HepG2 (cell line): ENCODE data around the gene NELL2. TPM values are rescaled to one million over a fixed set of nuclear protein-coding genes. Genes with fewer than 3 reads are reported as not detected.
A peak's percentile ranks its signal among the peaks of the same experiment; 100 is the strongest.

Experiments
- CAMTA2 ChIP-seq: sonication (generic); formaldehyde crosslinking; IDR thresholded peaks from 2 replicates; pipeline ENCODE4 v1.4.0; 2020; ENCODE audit warnings: mild to moderate bottlenecking, missing genetic modification reagents, borderline replicate concordance
- CHD4 ChIP-seq: fragments of 200-600 bp; sonication (generic); IDR thresholded peaks from 2 replicates; pipeline ENCODE4 v1.7.0; 2017; ENCODE audit warnings: mild to moderate bottlenecking, low read length, borderline replicate concordance
- EZH2 ChIP-seq: conservative IDR thresholded peaks from 2 replicates; pipeline ENCODE4 v1.6.1; 2012; ENCODE audit warnings: mild to moderate bottlenecking, low read depth, low read length, moderate library complexity
- HNRNPK ChIP-seq: fragments of 200-400 bp; formaldehyde crosslinking; IDR thresholded peaks from 2 replicates; pipeline ENCODE4 v1.6.1; 2018; ENCODE audit warnings: low read length, low read depth, moderate library complexity, mild to moderate bottlenecking; ENCODE audit not compliant: poor library complexity, severe bottlenecking
- MIER2 ChIP-seq: IDR thresholded peaks from 2 replicates; pipeline ENCODE4 v1.6.1; 2016; ENCODE audit warnings: missing biosample characterization, missing genetic modification reagents
- ZBTB21 ChIP-seq: sonication (generic); formaldehyde crosslinking; IDR thresholded peaks from 2 replicates; pipeline ENCODE4 v1.4.0; 2020; ENCODE audit warnings: missing genetic modification reagents
- ZNF367 ChIP-seq: sonication (generic); formaldehyde crosslinking; IDR thresholded peaks from 2 replicates; pipeline ENCODE4 v1.4.0; 2020; ENCODE audit warnings: missing genetic modification reagents, borderline replicate concordance
- ZNF615 ChIP-seq: sonication (generic); formaldehyde crosslinking; IDR thresholded peaks from 2 replicates; pipeline ENCODE4 v1.5.0; 2020; ENCODE audit warnings: mild to moderate bottlenecking, missing genetic modification reagents, borderline replicate concordance
- ZNF672 ChIP-seq: sonication (generic); formaldehyde crosslinking; IDR thresholded peaks from 2 replicates; pipeline ENCODE4 v1.8.1; 2022; ENCODE audit warnings: missing genetic modification reagents
- ZSCAN12 ChIP-seq: sonication (generic); formaldehyde crosslinking; IDR thresholded peaks from 2 replicates; pipeline ENCODE4 v1.9.0; 2021; ENCODE audit warnings: mild to moderate bottlenecking, missing genetic modification reagents
- ZSCAN9 ChIP-seq: IDR thresholded peaks from 2 replicates; pipeline ENCODE4 v1.6.1; 2016; ENCODE audit warnings: borderline replicate concordance
- polyA plus RNA-seq, 8 experiments: library from polyadenylated mRNA; depleted of rRNA in 3 of 8; stranded (reverse) in 7 of 8; unstranded in 1 of 8; fragments of >200 nt; fragmentation: Illumina TruSeq in 4 of 8; extraction: Trizol in 4 of 8; gene quantifications; 2 replicates each; pipeline versions ENCODE4 v1.2.1 to v1.2.3, GENCODE V29; 2011 to 2016; ENCODE audit warnings: low read depth in 4 of 8, missing spikeins in 1 of 8, mixed read lengths in 1 of 8; ENCODE audit not compliant: insufficient read depth in 1 of 8
- total RNA-seq, 5 experiments: library from RNA; depleted of rRNA; stranded (reverse); fragments of >200 nt; fragmentation: Illumina TruSeq; extraction: Trizol; gene quantifications; 2 replicates each; pipeline ENCODE4 v1.2.3, GENCODE V29; 2016; ENCODE audit warnings: low read depth in 1 of 5
- TF ChIP-seq, protein P1 (sequence below): sonication (generic); formaldehyde crosslinking; IDR thresholded peaks from 2 replicates; pipeline ENCODE4 v1.4.0; 2020; ENCODE audit warnings: mild to moderate bottlenecking, missing genetic modification reagents
- TF ChIP-seq, protein P2 (sequence below): sonication (generic); formaldehyde crosslinking; IDR thresholded peaks from 2 replicates; pipeline ENCODE4 v1.4.0; 2020; ENCODE audit warnings: missing genetic modification reagents
- TF ChIP-seq, protein P3 (sequence below): sonication (generic); formaldehyde crosslinking; IDR thresholded peaks from 2 replicates; pipeline ENCODE4 v1.8.0; 2023; ENCODE audit warnings: mild to moderate bottlenecking, missing genetic modification reagents
- TF ChIP-seq, protein P4 (sequence below): sonication (generic); formaldehyde crosslinking; IDR thresholded peaks from 2 replicates; pipeline ENCODE4 v1.4.0; 2020; ENCODE audit warnings: missing genetic modification reagents

Gene NELL2
- total and polyA plus RNA-seq, 2 of the 13 experiments (the other 11 are each of a cell fraction or from before 2014, with no cell fraction given) = 0.11 TPM; not detected in 1

DNA sequence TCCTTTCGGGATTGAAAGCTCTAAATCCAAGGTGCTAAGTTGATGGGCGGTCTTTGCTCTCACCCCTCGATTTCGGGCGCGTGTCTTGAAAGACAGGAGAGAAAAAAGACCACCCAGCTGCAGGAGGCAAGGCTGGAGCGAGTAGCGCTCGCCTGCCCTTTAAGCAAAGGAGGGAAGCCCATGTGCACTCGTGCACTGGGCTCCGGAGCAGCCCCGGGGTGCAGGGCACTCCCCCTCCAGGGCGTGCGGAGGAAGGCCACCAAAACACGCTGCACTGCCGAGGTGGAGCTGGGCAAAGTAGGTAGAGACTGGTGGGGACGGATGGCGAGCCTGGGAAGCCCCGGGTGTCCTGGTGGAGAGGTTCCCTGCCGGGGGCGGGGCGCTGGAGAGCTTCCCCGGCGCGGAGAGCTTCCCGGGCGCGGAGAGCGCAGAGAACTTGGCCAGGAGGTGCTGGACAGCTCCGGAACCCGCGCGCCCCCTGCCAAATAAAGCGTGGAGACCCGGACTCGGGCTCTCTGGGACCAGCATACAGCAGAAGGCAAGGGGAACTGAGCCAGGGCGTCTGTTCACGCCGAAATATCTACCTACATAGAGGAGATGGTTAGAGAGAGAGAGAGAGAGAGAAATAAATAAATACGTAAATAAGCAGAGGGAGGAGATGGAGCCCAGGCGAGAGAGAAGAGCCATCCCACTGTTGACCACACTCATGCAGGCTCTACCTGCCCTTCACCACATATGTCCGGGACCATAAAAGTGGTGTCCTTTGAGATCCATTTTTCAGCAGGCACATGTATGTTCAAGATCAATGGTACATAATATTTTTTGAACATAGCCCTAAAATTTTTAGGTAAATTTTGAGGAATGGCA, 662 bp upstream of the NELL2 start (continued):
- TF ChIP-seq, protein P1, sequence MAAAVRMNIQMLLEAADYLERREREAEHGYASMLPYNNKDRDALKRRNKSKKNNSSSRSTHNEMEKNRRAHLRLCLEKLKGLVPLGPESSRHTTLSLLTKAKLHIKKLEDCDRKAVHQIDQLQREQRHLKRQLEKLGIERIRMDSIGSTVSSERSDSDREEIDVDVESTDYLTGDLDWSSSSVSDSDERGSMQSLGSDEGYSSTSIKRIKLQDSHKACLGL (CRISPR knock-in tag) = peak; percentile 40; the same call in 1 of the 2 replicates
- TF ChIP-seq CAMTA2 (CRISPR knock-in tag) = no peak
- no peak for TF ChIP-seq ZNF672
- peak; percentile 44; the same call in 1 of the 2 replicates for TF ChIP-seq MIER2 (CRISPR knock-in tag)
- no peak for TF ChIP-seq HNRNPK
- no peak for TF ChIP-seq ZSCAN9 (CRISPR knock-in tag)
- TF ChIP-seq EZH2 = 0 out of 2 replicates have a peak, but pooled peaks have one; percentile 42
- no peak for TF ChIP-seq ZSCAN12 (CRISPR knock-in tag)
- TF ChIP-seq, protein P2, sequence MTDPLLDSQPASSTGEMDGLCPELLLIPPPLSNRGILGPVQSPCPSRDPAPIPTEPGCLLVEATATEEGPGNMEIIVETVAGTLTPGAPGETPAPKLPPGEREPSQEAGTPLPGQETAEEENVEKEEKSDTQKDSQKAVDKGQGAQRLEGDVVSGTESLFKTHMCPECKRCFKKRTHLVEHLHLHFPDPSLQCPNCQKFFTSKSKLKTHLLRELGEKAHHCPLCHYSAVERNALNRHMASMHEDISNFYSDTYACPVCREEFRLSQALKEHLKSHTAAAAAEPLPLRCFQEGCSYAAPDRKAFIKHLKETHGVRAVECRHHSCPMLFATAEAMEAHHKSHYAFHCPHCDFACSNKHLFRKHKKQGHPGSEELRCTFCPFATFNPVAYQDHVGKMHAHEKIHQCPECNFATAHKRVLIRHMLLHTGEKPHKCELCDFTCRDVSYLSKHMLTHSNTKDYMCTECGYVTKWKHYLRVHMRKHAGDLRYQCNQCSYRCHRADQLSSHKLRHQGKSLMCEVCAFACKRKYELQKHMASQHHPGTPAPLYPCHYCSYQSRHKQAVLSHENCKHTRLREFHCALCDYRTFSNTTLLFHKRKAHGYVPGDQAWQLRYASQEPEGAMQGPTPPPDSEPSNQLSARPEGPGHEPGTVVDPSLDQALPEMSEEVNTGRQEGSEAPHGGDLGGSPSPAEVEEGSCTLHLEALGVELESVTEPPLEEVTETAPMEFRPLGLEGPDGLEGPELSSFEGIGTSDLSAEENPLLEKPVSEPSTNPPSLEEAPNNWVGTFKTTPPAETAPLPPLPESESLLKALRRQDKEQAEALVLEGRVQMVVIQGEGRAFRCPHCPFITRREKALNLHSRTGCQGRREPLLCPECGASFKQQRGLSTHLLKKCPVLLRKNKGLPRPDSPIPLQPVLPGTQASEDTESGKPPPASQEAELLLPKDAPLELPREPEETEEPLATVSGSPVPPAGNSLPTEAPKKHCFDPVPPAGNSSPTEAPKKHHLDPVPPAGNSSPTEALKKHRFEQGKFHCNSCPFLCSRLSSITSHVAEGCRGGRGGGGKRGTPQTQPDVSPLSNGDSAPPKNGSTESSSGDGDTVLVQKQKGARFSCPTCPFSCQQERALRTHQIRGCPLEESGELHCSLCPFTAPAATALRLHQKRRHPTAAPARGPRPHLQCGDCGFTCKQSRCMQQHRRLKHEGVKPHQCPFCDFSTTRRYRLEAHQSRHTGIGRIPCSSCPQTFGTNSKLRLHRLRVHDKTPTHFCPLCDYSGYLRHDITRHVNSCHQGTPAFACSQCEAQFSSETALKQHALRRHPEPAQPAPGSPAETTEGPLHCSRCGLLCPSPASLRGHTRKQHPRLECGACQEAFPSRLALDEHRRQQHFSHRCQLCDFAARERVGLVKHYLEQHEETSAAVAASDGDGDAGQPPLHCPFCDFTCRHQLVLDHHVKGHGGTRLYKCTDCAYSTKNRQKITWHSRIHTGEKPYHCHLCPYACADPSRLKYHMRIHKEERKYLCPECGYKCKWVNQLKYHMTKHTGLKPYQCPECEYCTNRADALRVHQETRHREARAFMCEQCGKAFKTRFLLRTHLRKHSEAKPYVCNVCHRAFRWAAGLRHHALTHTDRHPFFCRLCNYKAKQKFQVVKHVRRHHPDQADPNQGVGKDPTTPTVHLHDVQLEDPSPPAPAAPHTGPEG (CRISPR knock-in tag) = no peak
- TF ChIP-seq, protein P3, sequence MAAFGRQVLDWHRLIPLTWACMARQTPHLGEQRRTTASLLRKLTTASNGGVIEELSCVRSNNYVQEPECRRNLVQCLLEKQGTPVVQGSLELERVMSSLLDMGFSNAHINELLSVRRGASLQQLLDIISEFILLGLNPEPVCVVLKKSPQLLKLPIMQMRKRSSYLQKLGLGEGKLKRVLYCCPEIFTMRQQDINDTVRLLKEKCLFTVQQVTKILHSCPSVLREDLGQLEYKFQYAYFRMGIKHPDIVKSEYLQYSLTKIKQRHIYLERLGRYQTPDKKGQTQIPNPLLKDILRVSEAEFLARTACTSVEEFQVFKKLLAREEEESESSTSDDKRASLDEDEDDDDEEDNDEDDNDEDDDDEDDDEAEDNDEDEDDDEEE (CRISPR knock-in tag) = 0 out of 2 replicates have a peak, but pooled peaks have one; percentile 27
- TF ChIP-seq ZBTB21 (CRISPR knock-in tag) = no peak
- TF ChIP-seq, protein P4, sequence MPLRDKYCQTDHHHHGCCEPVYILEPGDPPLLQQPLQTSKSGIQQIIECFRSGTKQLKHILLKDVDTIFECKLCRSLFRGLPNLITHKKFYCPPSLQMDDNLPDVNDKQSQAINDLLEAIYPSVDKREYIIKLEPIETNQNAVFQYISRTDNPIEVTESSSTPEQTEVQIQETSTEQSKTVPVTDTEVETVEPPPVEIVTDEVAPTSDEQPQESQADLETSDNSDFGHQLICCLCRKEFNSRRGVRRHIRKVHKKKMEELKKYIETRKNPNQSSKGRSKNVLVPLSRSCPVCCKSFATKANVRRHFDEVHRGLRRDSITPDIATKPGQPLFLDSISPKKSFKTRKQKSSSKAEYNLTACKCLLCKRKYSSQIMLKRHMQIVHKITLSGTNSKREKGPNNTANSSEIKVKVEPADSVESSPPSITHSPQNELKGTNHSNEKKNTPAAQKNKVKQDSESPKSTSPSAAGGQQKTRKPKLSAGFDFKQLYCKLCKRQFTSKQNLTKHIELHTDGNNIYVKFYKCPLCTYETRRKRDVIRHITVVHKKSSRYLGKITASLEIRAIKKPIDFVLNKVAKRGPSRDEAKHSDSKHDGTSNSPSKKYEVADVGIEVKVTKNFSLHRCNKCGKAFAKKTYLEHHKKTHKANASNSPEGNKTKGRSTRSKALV (CRISPR knock-in tag) = peak; percentile 76
- TF ChIP-seq ZNF615 (CRISPR knock-in tag) = no peak
- TF ChIP-seq CHD4 = no peak
- TF ChIP-seq ZNF367 = no peak
